ENCODE data around the gene THAP7. TPM values are rescaled to one million over a fixed set of nuclear protein-coding genes. Genes with fewer than 3 reads are reported as not detected.

The THAP7 gene
- total and polyA plus RNA-seq, 9 of the 15 experiments (the other 6 are each of a cell fraction or from before 2014, with no cell fraction given): 7.9 to 263 (median 84.1) TPM

- TF ChIP-seq THAP12 (CRISPR knock-in tag; IDR thresholded peaks at IDR 0.05) (no peak; the same call in 1 of the 2 replicates), L3MBTL2 (IDR thresholded peaks at IDR 0.05) (no peak), TCF7L2 (IDR thresholded peaks at IDR 0.05; ENCODE audit: low read depth, low read length) (no peak), ZBTB11 (CRISPR knock-in tag; IDR thresholded peaks at IDR 0.05) (0 out of 6 replicates have a peak, but pooled peaks of 1 of the 3 experiments have one; percentile 3), KDM5B (IDR thresholded peaks at IDR 0.05; ENCODE audit: insufficient replicate concordance, low read depth, low read length) (peak; percentile 31), FOXM1 (IDR thresholded peaks at IDR 0.05; ENCODE audit: low read depth) (no peak), FOXM1 (CRISPR knock-in tag; IDR thresholded peaks at IDR 0.05; ENCODE audit: low read depth) (no peak), MTF1 (CRISPR knock-in tag; IDR thresholded peaks at IDR 0.05; ENCODE audit: borderline replicate concordance) (0 out of 2 replicates have a peak, but pooled peaks have one; percentile 57), CEBPB (tag; IDR thresholded peaks at IDR 0.05) (no peak), PATZ1 (CRISPR knock-in tag; IDR thresholded peaks at IDR 0.05; ENCODE audit: borderline replicate concordance) (no peak), BRD9 (IDR thresholded peaks at IDR 0.05; ENCODE audit: low read depth, partially characterized antibody) (no peak), ZNF77 (CRISPR knock-in tag; IDR thresholded peaks at IDR 0.05) (no peak), ZBTB26 (CRISPR knock-in tag; IDR thresholded peaks at IDR 0.05) (no peak)
Observed at GRCh38 chr22:20993304-20994127, 8.4 kb downstream of the THAP7 start (continued).
